Mammary microvascular endothelial cell (primary cell): ENCODE measurements around the gene SEC23A. TPM values are rescaled to one million over a fixed set of nuclear protein-coding genes. Genes with fewer than 3 reads are reported as not detected.

ENCODE experiments used
- total RNA-seq: library from RNA; depleted of rRNA; stranded (reverse); fragments of >200 nt; gene quantifications from 2 replicates; pipeline ENCODE4 v1.2.3, GENCODE V29; 2015

Gene SEC23A
- total RNA-seq: 115 and 143 TPM in 2 replicates

GRCh38 chr14:39102969-39103957 is at the start of gene SEC23A:
Gene SEC23A, minus strand, starts transcription at chr14:39103235. Its CDS starts 7,117 bp downstream, at chr14:39096118.

GRCh38 chr14:39114073-39114838 is 11.2 kb upstream of the SEC23A start, which contains the start of gene GEMIN2:
Gene GEMIN2, plus strand, starts transcription at chr14:39114323. Its CDS starts 16 bp downstream, at chr14:39114339.

Other genes starting within 250 kb of the SEC23A start
- 38.4 and 40.4 TPM in 2 replicates for gene GEMIN2, start 11.1 kb upstream of the SEC23A start, total RNA-seq
- gene TRAPPC6B, start 67.1 kb upstream of the SEC23A start, total RNA-seq: 21.0 and 24.9 TPM in 2 replicates
- 16.5 and 22.9 TPM in 2 replicates for gene PNN, start 72.0 kb upstream of the SEC23A start, total RNA-seq
- 10.9 and 12.6 TPM in 2 replicates for gene MIA2, start 130.7 kb upstream of the SEC23A start, total RNA-seq